NB4 (cell line): ENCODE data around the gene SLC41A3.

Source experiments
- MYC ChIP-seq: IDR thresholded peaks from 2 replicates; pipeline ENCODE4 v1.6.1; 2011; ENCODE audit warnings: low read depth, low read length
- POLR2A ChIP-seq: IDR thresholded peaks from 2 replicates; pipeline ENCODE4 v1.6.1; 2011; ENCODE audit warnings: mild to moderate bottlenecking; ENCODE audit not compliant: insufficient read length; ENCODE audit errors: extremely low read depth
- TF ChIP-seq, protein P1 (sequence below): IDR thresholded peaks from one replicate; pipeline ENCODE4 v1.5.1; 2012; ENCODE audit warnings: low read depth, low read length
- TF ChIP-seq, protein P2 (sequence below): IDR thresholded peaks from 2 replicates; pipeline ENCODE4 v1.6.1; 2011; ENCODE audit warnings: low read depth, low read length

DNA sequence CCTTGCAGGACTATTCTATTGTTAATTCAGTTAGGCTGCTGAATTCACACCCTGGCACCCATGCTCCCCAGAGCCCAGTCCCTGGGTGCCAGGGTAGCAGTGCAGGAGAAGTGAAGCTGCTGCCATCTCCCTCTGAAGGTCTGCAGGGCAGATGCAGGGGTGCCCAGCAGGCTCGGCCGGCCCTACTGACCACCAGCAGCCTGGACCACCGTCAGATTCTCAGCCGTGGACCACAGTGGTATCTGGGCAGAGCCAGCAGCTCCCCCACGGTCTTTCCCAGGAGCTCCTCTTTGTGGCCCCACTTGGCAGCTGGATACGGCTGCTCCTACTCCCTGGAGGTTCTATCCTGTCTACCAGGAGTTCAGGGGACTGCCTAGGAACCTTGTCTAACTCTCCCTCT lies 49.7 kb upstream of the SLC41A3 start:
- TF ChIP-seq, protein P1, sequence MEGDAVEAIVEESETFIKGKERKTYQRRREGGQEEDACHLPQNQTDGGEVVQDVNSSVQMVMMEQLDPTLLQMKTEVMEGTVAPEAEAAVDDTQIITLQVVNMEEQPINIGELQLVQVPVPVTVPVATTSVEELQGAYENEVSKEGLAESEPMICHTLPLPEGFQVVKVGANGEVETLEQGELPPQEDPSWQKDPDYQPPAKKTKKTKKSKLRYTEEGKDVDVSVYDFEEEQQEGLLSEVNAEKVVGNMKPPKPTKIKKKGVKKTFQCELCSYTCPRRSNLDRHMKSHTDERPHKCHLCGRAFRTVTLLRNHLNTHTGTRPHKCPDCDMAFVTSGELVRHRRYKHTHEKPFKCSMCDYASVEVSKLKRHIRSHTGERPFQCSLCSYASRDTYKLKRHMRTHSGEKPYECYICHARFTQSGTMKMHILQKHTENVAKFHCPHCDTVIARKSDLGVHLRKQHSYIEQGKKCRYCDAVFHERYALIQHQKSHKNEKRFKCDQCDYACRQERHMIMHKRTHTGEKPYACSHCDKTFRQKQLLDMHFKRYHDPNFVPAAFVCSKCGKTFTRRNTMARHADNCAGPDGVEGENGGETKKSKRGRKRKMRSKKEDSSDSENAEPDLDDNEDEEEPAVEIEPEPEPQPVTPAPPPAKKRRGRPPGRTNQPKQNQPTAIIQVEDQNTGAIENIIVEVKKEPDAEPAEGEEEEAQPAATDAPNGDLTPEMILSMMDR, result no peak
- TF ChIP-seq MYC, result no peak
- TF ChIP-seq POLR2A, result no peak
- TF ChIP-seq, protein P2, sequence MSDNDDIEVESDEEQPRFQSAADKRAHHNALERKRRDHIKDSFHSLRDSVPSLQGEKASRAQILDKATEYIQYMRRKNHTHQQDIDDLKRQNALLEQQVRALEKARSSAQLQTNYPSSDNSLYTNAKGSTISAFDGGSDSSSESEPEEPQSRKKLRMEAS, result no peak
